NCI-H82 (cell line): Measurements from ENCODE around the gene IMPG2.

Source experiments
- DNase-seq: peaks from one replicate; lab custom pipeline; 2025; lab: John Stamatoyannopoulos, UW

The IMPG2 gene

GRCh38 chr3:101320475-101320874, at the start of gene IMPG2:
Gene IMPG2, minus strand, starts transcription at chr3:101320575. Its CDS starts 203 bp downstream, at chr3:101320372.
- DNase-seq = peak; percentile 95

- peak; percentile 72 for DNase-seq
Measured at GRCh38 chr3:101362406-101362805, 42.0 kb upstream of the IMPG2 start.

- DNase-seq = no peak
Measured at GRCh38 chr3:101351829-101352228, 31.5 kb upstream of the IMPG2 start.

- peak; percentile 38 for DNase-seq
Measured at GRCh38 chr3:101340591-101340990, 20.2 kb upstream of the IMPG2 start.

GRCh38 chr3:101333883-101334282, 13.5 kb upstream of the IMPG2 start:
- DNase-seq = peak; percentile 48

GRCh38 chr3:101329016-101329673, 8.8 kb upstream of the IMPG2 start:
- no peak for DNase-seq

GRCh38 chr3:101325393-101326134, 5.2 kb upstream of the IMPG2 start:
- DNase-seq = peak; percentile 99

- DNase-seq = peak; percentile 79
Measured at GRCh38 chr3:101319531-101319930, 844 bp downstream of the IMPG2 start.

- no peak for DNase-seq
Measured at GRCh38 chr3:101312545-101312944, 7.8 kb downstream of the IMPG2 start.

- DNase-seq = no peak
Measured at GRCh38 chr3:101311676-101312075, 8.7 kb downstream of the IMPG2 start.

GRCh38 chr3:101310978-101311375, 9.4 kb downstream of the IMPG2 start:
- DNase-seq = no peak

- DNase-seq = peak; percentile 33
Measured at GRCh38 chr3:101308147-101308772, 12.1 kb downstream of the IMPG2 start.

GRCh38 chr3:101303836-101304235, 16.5 kb downstream of the IMPG2 start:
- DNase-seq = no peak

GRCh38 chr3:101303089-101303731, 17.2 kb downstream of the IMPG2 start:
- DNase-seq = no peak

GRCh38 chr3:101300073-101300472, 20.3 kb downstream of the IMPG2 start:
- peak; percentile 34 for DNase-seq

- no peak for DNase-seq
Measured at GRCh38 chr3:101292027-101292426, 28.3 kb downstream of the IMPG2 start.

GRCh38 chr3:101288294-101288693, 32.1 kb downstream of the IMPG2 start:
- no peak for DNase-seq

- DNase-seq = no peak
Measured at GRCh38 chr3:101284757-101285156, 35.6 kb downstream of the IMPG2 start.

GRCh38 chr3:101281521-101282030, 38.8 kb downstream of the IMPG2 start:
- DNase-seq = peak; percentile 88

GRCh38 chr3:101279765-101280385, 40.5 kb downstream of the IMPG2 start:
- DNase-seq = no peak

GRCh38 chr3:101279162-101279561, 41.2 kb downstream of the IMPG2 start:
- DNase-seq = peak; percentile 80

GRCh38 chr3:101278727-101279126, 41.6 kb downstream of the IMPG2 start:
- peak; percentile 69 for DNase-seq
